Ovary (tissue), 3 donors: ENCODE measurements around the gene MPHOSPH9.

ENCODE experiments used
- EP300 ChIP-seq: sonication (generic); formaldehyde crosslinking; IDR thresholded peaks from one replicate; pipeline ENCODE4 v1.6.1; 2017; ENCODE audit warnings: antibody characterized with exemption
- POLR2A ChIP-seq: fragments of 450-650 bp; IDR thresholded peaks from one replicate; pipeline ENCODE4 v1.6.1; 2017; ENCODE audit warnings: antibody characterized with exemption, mild to moderate bottlenecking, moderate library complexity
- TF ChIP-seq, protein P1 (sequence below), 3 donors: fragments of 450-650 bp in 2 of 3; fragments of 200-600 bp in 1 of 3; IDR thresholded peaks; one replicate each; pipeline versions ENCODE4 v1.5.1 to v1.8.0; 2016 to 2022; ENCODE audit warnings: antibody characterized with exemption in 3 of 3, mild to moderate bottlenecking in 1 of 3
- donor health status: DM: no; HTN: no; CAD: no.

- TF ChIP-seq, protein P1, sequence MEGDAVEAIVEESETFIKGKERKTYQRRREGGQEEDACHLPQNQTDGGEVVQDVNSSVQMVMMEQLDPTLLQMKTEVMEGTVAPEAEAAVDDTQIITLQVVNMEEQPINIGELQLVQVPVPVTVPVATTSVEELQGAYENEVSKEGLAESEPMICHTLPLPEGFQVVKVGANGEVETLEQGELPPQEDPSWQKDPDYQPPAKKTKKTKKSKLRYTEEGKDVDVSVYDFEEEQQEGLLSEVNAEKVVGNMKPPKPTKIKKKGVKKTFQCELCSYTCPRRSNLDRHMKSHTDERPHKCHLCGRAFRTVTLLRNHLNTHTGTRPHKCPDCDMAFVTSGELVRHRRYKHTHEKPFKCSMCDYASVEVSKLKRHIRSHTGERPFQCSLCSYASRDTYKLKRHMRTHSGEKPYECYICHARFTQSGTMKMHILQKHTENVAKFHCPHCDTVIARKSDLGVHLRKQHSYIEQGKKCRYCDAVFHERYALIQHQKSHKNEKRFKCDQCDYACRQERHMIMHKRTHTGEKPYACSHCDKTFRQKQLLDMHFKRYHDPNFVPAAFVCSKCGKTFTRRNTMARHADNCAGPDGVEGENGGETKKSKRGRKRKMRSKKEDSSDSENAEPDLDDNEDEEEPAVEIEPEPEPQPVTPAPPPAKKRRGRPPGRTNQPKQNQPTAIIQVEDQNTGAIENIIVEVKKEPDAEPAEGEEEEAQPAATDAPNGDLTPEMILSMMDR (IDR thresholded peaks at IDR 0.05) = no peak
- no peak for TF ChIP-seq POLR2A
- TF ChIP-seq EP300 = no peak
Observed at GRCh38 chr12:123164222-123164621, 68.7 kb downstream of the MPHOSPH9 start.
